CD4-positive, alpha-beta T cell treated with Interleukin-15 for 4 hours (primary cell): ENCODE measurements around the gene RAN.
A peak's percentile ranks its signal among the peaks of the same experiment; 100 is the strongest.
"Not testable (repeated sequence)": the region's sequence is repeated elsewhere in the genome, so short reads cannot be mapped to it uniquely, and the experiment has no call there.

Source experiments
- DNase-seq: peaks from one replicate; pipeline ENCODE4 v3.0.0-alpha.2; 2020; ENCODE audit warnings: low spot score

The RAN gene

DNA sequence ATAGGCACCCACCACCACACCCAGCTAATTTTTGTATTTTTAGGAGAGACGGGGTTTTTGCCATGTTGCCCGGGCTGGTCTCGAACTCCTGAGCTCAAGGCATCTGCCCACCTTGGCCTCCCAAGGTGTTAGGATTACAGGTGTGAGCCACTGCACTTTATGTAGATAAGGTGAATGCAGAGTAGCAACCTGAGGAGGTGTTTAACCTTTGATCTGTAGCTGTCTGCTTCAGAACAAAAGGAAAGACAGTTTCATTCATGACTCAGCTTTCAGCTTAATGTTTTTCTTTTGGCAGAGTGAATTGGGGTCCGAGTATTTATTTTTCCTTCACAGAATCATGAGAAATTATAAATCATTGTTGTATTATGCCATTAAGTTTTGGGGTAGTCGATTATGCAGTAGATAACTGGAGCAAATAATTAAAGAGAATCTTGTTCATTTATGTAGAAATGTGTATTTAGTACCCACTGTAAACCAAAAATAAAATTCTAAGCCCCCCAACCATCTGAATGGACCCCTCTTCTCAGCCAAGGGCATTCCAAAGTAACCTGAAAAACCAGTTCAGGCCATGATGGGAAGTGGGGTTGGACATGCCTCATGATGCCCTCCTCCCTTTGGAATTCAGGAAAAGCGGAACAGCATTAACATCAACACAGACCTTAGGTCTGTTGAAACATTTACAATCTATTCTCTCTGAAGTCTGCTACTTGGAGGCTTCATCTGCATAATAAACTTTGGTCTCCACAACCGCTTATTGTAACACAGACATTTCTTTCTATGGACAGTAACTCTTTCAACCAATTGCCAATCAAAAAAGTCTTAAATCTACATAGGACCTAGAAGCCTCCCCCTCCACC is 22.1 kb upstream of the RAN start:
- no peak for DNase-seq

- DNase-seq: no peak
Measured at GRCh38 chr12:130850418-130851021, 21.3 kb upstream of the RAN start.

DNA sequence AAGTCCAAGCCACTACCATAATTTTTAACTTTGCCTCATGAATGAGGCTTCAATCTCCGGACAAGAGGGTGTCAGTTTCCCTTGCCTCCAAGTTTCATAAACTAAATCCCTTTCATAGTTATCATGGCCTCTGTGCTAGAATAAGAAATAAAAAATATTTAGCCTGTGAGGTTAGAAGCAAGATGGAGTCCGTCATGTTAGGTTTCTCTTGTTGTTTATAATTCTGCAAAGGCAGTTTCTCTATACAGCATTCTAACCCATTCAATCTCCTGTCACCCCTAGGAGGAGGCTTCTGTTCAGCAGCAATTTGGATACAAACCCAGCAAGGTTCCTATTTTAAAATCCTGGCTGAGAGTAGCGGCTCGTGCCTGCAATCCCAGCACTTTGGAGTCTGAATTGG is 15.8 kb upstream of the RAN start:
- DNase-seq: no peak

DNA sequence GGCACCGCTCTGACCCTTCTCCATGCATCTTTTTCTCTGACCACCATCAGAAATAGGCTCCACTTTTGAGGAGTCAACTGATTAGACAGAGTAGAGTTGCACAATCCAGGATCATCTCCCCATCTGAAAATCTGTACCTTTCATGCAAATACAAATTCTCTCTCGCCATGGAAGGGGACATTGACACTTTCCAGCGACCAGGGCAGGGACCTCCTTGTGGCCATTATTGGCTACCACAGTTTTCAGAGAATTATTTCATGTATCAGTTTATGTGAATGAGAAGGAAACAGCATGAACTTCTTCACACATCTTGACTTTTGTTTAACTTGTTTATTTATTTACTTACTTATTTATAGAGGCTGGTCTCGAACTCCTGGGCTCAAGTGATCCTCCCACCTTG is 13.8 kb upstream of the RAN start:
- no peak for DNase-seq

GRCh38 chr12:130859161-130859560 is 12.7 kb upstream of the RAN start:
- no peak for DNase-seq

- DNase-seq: no peak
Measured at GRCh38 chr12:130860311-130860710, 11.6 kb upstream of the RAN start.

GRCh38 chr12:130862161-130862560 is 9.7 kb upstream of the RAN start:
- no peak for DNase-seq

DNA sequence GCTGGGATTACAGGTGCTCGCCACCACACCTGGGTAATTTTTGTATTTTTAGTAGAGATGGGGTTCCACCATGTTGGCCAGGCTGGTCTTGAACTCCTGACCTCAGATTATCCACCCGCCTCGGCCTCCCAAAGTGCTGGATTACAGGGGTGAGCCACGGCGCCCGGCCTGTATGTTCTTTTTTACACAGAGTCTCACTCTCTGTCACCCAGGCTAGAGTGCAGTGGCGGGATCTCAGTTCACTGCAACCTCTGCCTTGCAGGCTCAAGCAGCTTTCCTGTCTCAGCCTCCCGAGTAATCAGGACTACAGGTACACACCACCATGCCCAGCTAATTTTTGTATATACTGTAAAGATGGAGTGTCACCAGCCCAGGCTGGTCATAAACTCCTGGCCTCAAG is 9.1 kb upstream of the RAN start:
- DNase-seq: not testable (repeated sequence)

GRCh38 chr12:130863298-130863697 is 8.6 kb upstream of the RAN start:
- DNase-seq: no peak

DNA sequence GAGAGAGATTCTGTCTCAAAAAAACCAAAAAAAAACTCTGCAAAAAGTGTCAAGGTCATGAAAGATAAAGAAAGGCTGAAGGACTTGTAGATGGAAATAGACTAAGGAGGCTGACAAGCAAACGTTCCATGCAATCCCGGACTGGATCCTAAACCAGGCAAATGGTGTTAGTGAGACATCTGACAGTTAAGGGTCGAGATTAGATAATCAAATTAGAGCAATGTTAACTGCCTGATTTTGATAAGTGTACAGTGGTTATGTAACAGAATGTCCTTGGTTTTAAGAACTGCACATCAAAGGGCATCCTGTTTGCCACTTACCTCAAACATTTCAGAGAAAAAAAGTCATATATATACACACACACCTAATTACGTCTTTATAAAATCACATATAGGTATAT is 3.5 kb upstream of the RAN start:
- DNase-seq: peak; percentile 44

GRCh38 chr12:130870442-130871285 is 1.2 kb upstream of the RAN start:
- peak; percentile 76 for DNase-seq

DNA sequence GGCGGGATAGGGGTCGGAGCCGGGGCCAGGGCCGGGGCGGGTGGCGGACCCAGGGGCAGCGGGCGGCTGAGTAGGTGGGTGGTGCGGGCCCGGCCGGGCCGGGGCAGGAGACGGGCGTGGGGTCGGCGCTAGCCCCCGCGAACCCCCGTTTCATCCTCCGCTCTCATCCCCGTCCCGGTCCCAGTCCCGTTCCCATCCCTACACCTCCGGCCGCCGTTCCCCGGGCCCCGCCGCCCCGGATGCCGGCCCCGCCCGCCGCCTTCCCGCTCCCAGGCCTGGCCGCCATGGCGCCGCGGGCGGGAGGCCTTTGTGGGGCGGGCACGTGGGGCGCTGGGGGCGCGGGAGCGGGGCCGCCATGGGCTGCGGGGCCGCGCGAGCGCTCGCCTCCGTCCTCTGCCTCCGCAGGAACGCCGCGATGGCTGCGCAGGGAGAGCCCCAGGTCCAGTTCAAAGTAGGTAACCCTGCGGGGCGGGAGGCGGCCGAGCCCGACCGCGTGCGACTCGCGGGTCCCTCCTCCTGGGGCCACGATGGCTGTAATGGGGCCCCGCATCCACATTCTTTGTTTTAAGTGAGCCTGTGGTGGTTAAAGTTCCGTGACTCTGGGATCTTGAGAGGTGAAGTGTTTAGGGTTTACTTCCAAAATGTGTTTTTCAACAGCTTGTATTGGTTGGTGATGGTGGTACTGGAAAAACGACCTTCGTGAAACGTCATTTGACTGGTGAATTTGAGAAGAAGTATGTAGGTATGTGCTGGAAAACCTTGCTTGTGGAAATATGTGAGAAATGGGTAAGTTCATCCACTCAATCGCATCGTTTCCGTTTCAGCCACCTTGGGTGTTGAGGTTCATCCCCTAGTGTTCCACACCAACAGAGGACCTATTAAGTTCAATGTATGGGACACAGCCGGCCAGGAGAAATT is 572 bp downstream of the RAN start:
- DNase-seq: peak; percentile 30

DNA sequence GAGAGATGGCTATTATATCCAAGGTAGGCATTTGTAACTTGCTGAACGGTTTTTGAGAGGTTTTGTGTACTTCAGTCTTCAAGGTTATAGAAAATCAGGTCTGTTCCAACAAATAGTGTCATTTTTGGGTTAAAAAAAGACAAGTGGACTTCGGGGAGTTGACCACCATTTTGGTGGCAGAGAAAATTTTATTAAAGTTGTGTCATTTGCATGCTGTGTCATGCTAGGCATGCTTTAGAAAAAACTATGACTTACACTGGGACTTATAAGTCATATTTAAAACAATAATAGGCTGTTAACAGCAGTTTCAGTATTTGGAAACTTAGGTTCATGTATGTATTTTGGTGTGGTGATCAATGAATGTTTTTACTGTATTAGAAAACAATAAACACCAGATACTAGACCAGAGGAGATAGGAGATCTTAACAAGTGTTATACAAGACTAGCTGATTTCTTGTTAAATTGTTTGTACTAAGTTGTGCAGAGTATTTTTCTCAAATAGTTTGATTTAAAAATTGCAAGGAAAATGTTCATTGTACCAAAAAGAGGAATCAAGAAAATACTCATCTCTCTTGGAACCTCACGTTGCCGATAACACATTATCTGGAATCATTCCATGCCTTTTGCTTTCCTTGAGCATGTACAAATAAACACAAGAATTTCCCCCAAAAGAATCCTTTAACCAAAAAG is 1.4 kb downstream of the RAN start:
- DNase-seq: no peak

GRCh38 chr12:130873825-130874224 is 2.0 kb downstream of the RAN start:
- no peak for DNase-seq

DNA sequence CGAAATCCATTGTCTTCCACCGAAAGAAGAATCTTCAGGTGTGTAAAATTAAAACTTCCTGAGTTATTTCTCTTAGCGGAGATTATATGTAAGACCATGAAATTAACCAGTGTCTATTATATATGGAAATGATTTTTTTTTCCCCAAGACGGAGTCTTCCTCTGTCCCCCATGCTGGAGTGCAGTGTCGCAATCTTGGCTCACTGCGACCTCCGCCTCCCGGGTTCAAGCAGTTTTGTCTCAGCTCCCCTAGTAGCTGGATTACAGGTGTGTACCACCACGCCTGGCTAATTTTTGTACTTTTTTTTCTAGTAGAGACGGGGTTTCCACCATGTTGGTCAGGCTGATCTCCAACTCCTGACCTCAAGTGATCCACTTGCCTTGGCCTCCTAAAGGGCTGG is 2.8 kb downstream of the RAN start:
- no peak for DNase-seq

DNA sequence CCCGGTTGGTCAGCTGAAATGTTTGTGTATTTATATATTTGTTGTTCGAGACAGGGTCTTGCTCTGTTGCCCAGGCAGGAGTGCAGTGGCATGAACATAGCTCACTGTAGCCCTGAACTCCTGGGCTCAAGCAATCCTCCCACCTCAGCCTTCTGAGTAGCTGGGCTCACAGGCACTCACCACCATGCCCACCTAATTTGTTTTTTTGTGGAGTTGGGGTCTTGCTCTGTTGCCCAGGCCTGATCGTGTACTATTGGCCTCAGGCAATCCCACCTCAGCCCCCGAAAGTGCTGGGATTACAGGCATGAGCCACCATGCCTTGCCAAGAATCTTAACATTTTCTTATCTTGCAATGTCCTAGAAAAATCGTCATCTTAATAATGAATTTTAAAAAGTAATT is 3.3 kb downstream of the RAN start:
- DNase-seq: no peak

- DNase-seq: not testable (repeated sequence)
Measured at GRCh38 chr12:130875708-130876107, 3.8 kb downstream of the RAN start.

DNA sequence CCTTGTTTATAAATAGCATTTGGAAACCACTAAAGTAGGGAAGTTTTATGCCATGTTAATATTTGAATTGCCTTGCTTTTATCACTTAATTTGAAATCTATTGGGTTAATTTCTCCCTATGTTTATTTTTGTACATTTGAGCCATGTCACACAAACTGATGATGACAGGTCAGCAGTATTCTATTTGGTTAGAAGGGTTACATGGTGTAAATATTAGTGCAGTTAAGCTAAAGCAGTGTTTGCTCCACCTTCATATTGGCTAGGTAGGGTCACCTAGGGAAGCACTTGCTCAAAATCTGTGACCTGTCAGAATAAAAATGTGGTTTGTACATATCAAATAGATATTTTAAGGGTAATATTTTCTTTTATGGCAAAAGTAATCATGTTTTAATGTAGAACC is 4.4 kb downstream of the RAN start:
- DNase-seq: no peak

DNA sequence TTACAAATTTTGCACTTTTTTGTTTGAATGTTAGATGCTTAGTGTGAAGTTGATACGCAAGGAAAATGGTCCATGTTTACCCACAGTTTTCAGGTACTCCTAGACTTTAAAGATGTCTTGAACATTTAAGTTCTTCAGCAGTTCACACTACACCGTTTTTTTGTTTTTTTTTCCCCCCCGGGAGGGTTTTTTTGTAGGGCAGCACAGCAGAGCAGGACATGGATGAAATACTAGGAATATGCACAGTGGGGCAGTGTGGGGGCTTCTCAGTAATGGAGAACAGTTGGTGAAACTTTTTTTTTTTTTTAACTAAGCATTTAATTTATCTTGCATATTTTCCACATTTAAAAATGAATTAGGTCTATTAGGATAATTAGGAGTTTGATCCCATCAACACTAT is 4.9 kb downstream of the RAN start:
- no peak for DNase-seq

- no peak for DNase-seq
Measured at GRCh38 chr12:130877333-130877732, 5.5 kb downstream of the RAN start.
